ENCODE measurements around the gene RNF150.

The RNF150 gene

DNA sequence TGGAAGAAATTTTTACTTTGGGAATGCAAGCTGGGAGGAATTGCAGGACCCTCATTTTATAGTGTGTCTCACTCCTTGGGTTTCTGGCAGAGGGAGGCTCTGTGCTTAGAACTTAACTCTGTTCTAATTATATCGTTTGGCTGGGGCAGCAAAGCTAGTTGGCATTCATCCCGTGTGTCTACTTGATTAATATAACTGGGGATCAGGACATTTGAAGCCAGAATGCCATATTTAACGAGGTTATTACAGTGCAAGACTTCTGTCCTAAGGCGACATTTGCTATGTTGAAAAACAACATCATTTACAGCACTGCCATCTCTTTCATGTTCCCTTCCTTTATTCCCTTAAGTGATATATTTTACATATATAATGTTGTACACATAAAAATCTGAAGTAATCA lies 198.0 kb downstream of the RNF150 start (continued):
- TF ChIP-seq ZNF26 (tag by site-specific recombination; IDR thresholded peaks at IDR 0.05), result no peak
- 0 out of 2 replicates have a peak, but pooled peaks have one; percentile 16 for TF ChIP-seq TCF7L2 (IDR thresholded peaks at IDR 0.05; ENCODE audit: borderline replicate concordance, low read depth, low read length)
- TF ChIP-seq ZNF394 (tag by site-specific recombination; IDR thresholded peaks at IDR 0.05; ENCODE audit: borderline replicate concordance), result no peak

- ChIA-PET CTCF (no interaction called here), POLR2A (no interaction called here)
- no peaks in the 10 kb centered on the region for H3K9me3 ChIP-seq (ENCODE audit: control insufficient read depth, insufficient read depth, low read depth, low read length)
- H3K4me3 ChIP-seq (ENCODE audit: low read depth, low read length), result no peak overlapping the region
- no peak overlapping the region for H3K27ac ChIP-seq (ENCODE audit: extremely low read depth, low read depth, low read length)
- peaks cover 5% of the 10 kb centered on the region; the same call in 1 of the 2 replicates for H3K4me1 ChIP-seq (ENCODE audit: control insufficient read depth, insufficient read depth, low read length)
- TF ChIP-seq PRDM1 (tag by site-specific recombination; IDR thresholded peaks at IDR 0.05) (no peak), ZNF223 (tag by site-specific recombination; IDR thresholded peaks at IDR 0.05) (no peak)
- H3K36me3 ChIP-seq (ENCODE audit: control insufficient read depth in 2 of 2, insufficient read depth in 1 of 2, low read length in 2 of 2), result no peaks in the 10 kb centered on the region
Observed at GRCh38 chr4:140932501-140933045, 200.7 kb downstream of the RNF150 start.

- Histone ChIP-seq H3K4me1 (ENCODE audit: control insufficient read depth, insufficient read depth, low read length) (peaks cover 5% of the 10 kb centered on the region; the same call in 1 of the 2 replicates), H3K4me3 (ENCODE audit: low read depth, low read length) (no peak overlapping the region), H3K27ac (ENCODE audit: extremely low read depth, low read depth, low read length) (no peak overlapping the region), H3K36me3 (ENCODE audit: control insufficient read depth in 2 of 2, insufficient read depth in 1 of 2, low read length in 2 of 2) (no peaks in the 10 kb centered on the region), H3K9me3 (ENCODE audit: control insufficient read depth, insufficient read depth, low read depth, low read length) (no peaks in the 10 kb centered on the region)
- POLR2A ChIA-PET, result no interaction called here
- CTCF ChIA-PET, result no interaction called here
- TF ChIP-seq ZNF513 (tag by site-specific recombination; IDR thresholded peaks at IDR 0.05), result no peak
Observed at GRCh38 chr4:140931911-140932310, 201.4 kb downstream of the RNF150 start.

- CTCF ChIA-PET, result interaction anchor here (0.8 kb wide), 1 partner anchor 203 kb away, joined by 3 read pairs; no protein-coding TSS in a partner anchor
- Histone ChIP-seq H3K4me3 (ENCODE audit: low read depth, low read length) (no peak overlapping the region), H3K4me1 (ENCODE audit: control insufficient read depth, insufficient read depth, low read length) (peaks cover 5% of the 10 kb centered on the region; the same call in 1 of the 2 replicates), H3K36me3 (ENCODE audit: control insufficient read depth in 2 of 2, insufficient read depth in 1 of 2, low read length in 2 of 2) (no peaks in the 10 kb centered on the region), H3K9me3 (ENCODE audit: control insufficient read depth, insufficient read depth, low read depth, low read length) (no peaks in the 10 kb centered on the region), H3K27ac (ENCODE audit: extremely low read depth, low read depth, low read length) (no peak overlapping the region)
- POLR2A ChIA-PET, result no interaction called here
- TF ChIP-seq, protein P1, sequence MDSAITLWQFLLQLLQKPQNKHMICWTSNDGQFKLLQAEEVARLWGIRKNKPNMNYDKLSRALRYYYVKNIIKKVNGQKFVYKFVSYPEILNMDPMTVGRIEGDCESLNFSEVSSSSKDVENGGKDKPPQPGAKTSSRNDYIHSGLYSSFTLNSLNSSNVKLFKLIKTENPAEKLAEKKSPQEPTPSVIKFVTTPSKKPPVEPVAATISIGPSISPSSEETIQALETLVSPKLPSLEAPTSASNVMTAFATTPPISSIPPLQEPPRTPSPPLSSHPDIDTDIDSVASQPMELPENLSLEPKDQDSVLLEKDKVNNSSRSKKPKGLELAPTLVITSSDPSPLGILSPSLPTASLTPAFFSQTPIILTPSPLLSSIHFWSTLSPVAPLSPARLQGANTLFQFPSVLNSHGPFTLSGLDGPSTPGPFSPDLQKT (IDR thresholded peaks at IDR 0.05; ENCODE audit: borderline replicate concordance, low read depth, low read length), result no peak
- no peak for TF ChIP-seq ZNF529 (tag by site-specific recombination; IDR thresholded peaks at IDR 0.05; ENCODE audit: insufficient replicate concordance)
- TF ChIP-seq, protein P2, sequence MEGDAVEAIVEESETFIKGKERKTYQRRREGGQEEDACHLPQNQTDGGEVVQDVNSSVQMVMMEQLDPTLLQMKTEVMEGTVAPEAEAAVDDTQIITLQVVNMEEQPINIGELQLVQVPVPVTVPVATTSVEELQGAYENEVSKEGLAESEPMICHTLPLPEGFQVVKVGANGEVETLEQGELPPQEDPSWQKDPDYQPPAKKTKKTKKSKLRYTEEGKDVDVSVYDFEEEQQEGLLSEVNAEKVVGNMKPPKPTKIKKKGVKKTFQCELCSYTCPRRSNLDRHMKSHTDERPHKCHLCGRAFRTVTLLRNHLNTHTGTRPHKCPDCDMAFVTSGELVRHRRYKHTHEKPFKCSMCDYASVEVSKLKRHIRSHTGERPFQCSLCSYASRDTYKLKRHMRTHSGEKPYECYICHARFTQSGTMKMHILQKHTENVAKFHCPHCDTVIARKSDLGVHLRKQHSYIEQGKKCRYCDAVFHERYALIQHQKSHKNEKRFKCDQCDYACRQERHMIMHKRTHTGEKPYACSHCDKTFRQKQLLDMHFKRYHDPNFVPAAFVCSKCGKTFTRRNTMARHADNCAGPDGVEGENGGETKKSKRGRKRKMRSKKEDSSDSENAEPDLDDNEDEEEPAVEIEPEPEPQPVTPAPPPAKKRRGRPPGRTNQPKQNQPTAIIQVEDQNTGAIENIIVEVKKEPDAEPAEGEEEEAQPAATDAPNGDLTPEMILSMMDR (tag by site-specific recombination; IDR thresholded peaks at IDR 0.05), result no peak
- no peak for TF ChIP-seq ZFP37 (tag by site-specific recombination; IDR thresholded peaks at IDR 0.05)
- no peak for TF ChIP-seq ZNF624 (tag by site-specific recombination; IDR thresholded peaks at IDR 0.05)
- TF ChIP-seq PRDM4 (tag by site-specific recombination; IDR thresholded peaks at IDR 0.05), result no peak
- TF ChIP-seq ZNF660 (tag by site-specific recombination; IDR thresholded peaks at IDR 0.05), result no peak
- no peak for TF ChIP-seq RBAK (tag by site-specific recombination; IDR thresholded peaks at IDR 0.05)
- TF ChIP-seq AEBP2 (tag by site-specific recombination; IDR thresholded peaks at IDR 0.05; ENCODE audit: borderline replicate concordance), result no peak
- no peak for TF ChIP-seq ZNF664 (tag by site-specific recombination; IDR thresholded peaks at IDR 0.05)
- TF ChIP-seq ZNF350 (tag by site-specific recombination; IDR thresholded peaks at IDR 0.05), result no peak
- no peak for TF ChIP-seq ZNF121 (tag by site-specific recombination; IDR thresholded peaks at IDR 0.05)
Observed at GRCh38 chr4:140930557-140930956, 202.7 kb downstream of the RNF150 start.
